H4 (cell line): Measurements from ENCODE around the gene ZNF780B. TPM values are rescaled to one million over a fixed set of nuclear protein-coding genes. Genes with fewer than 3 reads are reported as not detected.
"Not testable (repeated sequence)": the region's sequence is repeated elsewhere in the genome, so short reads cannot be mapped to it uniquely, and the experiment has no call there.

Source experiments
- DNase-seq: peaks from one replicate; pipeline ENCODE4 v3.0.0-alpha.2; 2015; ENCODE audit warnings: low spot score
- total RNA-seq: library from RNA; depleted of rRNA; stranded (reverse); fragments of >200 nt; shearing (Covaris generic); gene quantifications from 2 replicates; pipeline ENCODE4 v1.2.3, GENCODE V29; 2014; rRNA removed

The ZNF780B gene
- total RNA-seq, result 5.9 and 9.8 TPM in 2 replicates

GRCh38 chr19:40055832-40056504, at the start of gene ZNF780B:
Gene ZNF780B, minus strand, starts transcription at chr19:40056231. Its CDS starts 5,899 bp downstream, at chr19:40050332.
- peak; percentile 49 for DNase-seq

GRCh38 chr19:40104754-40105153, 48.7 kb upstream of the ZNF780B start:
- DNase-seq, result no peak

GRCh38 chr19:40103600-40103999, 47.6 kb upstream of the ZNF780B start:
- DNase-seq, result no peak

GRCh38 chr19:40101813-40102212, 45.8 kb upstream of the ZNF780B start:
- no peak for DNase-seq

GRCh38 chr19:40093416-40093815, 37.4 kb upstream of the ZNF780B start:
- DNase-seq, result no peak

GRCh38 chr19:40091205-40092129, 35.4 kb upstream of the ZNF780B start:
- DNase-seq, result no peak

GRCh38 chr19:40090241-40091204, 34.5 kb upstream of the ZNF780B start, which contains the start of gene ZNF780A:
Gene ZNF780A, minus strand, starts transcription at chr19:40090943. Its CDS starts 6,190 bp downstream, at chr19:40084753.
- peak; percentile 57 for DNase-seq

GRCh38 chr19:40089462-40089861, 33.4 kb upstream of the ZNF780B start:
- no peak for DNase-seq

GRCh38 chr19:40088299-40089047, 32.4 kb upstream of the ZNF780B start:
- DNase-seq, result no peak

GRCh38 chr19:40084948-40085347, 28.9 kb upstream of the ZNF780B start:
- no peak for DNase-seq

- no peak for DNase-seq
Observed at GRCh38 chr19:40081411-40081810, 25.4 kb upstream of the ZNF780B start.

- no peak for DNase-seq
Observed at GRCh38 chr19:40080289-40080688, 24.3 kb upstream of the ZNF780B start.

- DNase-seq, result no peak
Observed at GRCh38 chr19:40078377-40078776, 22.3 kb upstream of the ZNF780B start.

GRCh38 chr19:40070058-40070457, 14.0 kb upstream of the ZNF780B start:
- no peak for DNase-seq

- no peak for DNase-seq
Observed at GRCh38 chr19:40059624-40060023, 3.6 kb upstream of the ZNF780B start.

- DNase-seq, result no peak
Observed at GRCh38 chr19:40057166-40057565, 1.1 kb upstream of the ZNF780B start.

- DNase-seq, result no peak
Observed at GRCh38 chr19:40056505-40056904, 474 bp upstream of the ZNF780B start.

GRCh38 chr19:40055049-40055448, 982 bp downstream of the ZNF780B start:
- no peak for DNase-seq

- no peak for DNase-seq
Observed at GRCh38 chr19:40054632-40055031, 1.4 kb downstream of the ZNF780B start.

- DNase-seq, result no peak
Observed at GRCh38 chr19:40053491-40053890, 2.5 kb downstream of the ZNF780B start.

GRCh38 chr19:40041718-40042117, 14.3 kb downstream of the ZNF780B start:
- DNase-seq, result not testable (repeated sequence)
